HepG2 (cell line): ENCODE data around the gene RAB5B. TPM values are rescaled to one million over a fixed set of nuclear protein-coding genes. Genes with fewer than 3 reads are reported as not detected.

Experiments used
- ATAC-seq: fragments of 200-7000 bp; cut with Tn5 transposase; 3 replicates; pipeline ENCODE4 v1.9.1; 2020; ENCODE audit warnings: mild to moderate bottlenecking, moderate library complexity
- BruUV-seq: library from RNA; stranded (reverse); fragments of 400-500 nt; replicated peaks from 2 replicates; lab custom pipeline; 2021; lab: Mats Ljungman, UMichigan
- CTCF ChIA-PET: fragments of 300-600 bp; formaldehyde crosslinking; extraction: SDS; loops from one replicate; lab custom pipeline; 2021; ENCODE audit warnings: low total read pairs, inconsistent platforms, low intra/inter-chr PET ratio; lab: Yijun Ruan, JAX
- POLR2A ChIA-PET: fragments of 350-600 bp; sonication (Branson Sonifier 250); formaldehyde crosslinking; loops from one replicate; lab custom pipeline; 2020; ENCODE audit warnings: antibody characterized with exemption, inconsistent platforms; lab: Yijun Ruan, JAX
- DNase-seq: peaks from one replicate; pipeline ENCODE4 v3.0.0-alpha.2; 2015; ENCODE audit warnings: low spot score
- FAIRE-seq: peaks from 3 replicates; lab custom pipeline; 2011; peaks lifted over from hg19 to GRCh38; lab: Jason Lieb, UNC
- H2AFZ ChIP-seq: one replicate; pipeline ENCODE4 v1.6.1; 2011; ENCODE audit warnings: low read length, inconsistent platforms
- H3K27ac ChIP-seq: fragments of 300-600 bp; 3 replicates; pipeline ENCODE4 v1.8.0; 2011; ENCODE audit warnings: mixed run types, mild to moderate bottlenecking, mixed read lengths, low read length, inconsistent platforms; ENCODE audit not compliant: insufficient read depth; ENCODE audit errors: extremely low read length
- H3K27me3 ChIP-seq, 2 experiments: fragments of 200-600 bp in 1 of 2; 2 replicates in 1 of 2; 3 replicates in 1 of 2; pipeline versions ENCODE4 v1.6.0 to v1.8.0; 2011; ENCODE audit warnings: low read length in 2 of 2, mild to moderate bottlenecking in 2 of 2, moderate library complexity in 2 of 2, inconsistent platforms in 1 of 2; ENCODE audit not compliant: insufficient read depth in 2 of 2, control insufficient read depth in 1 of 2
- H3K36me3 ChIP-seq, 2 experiments: fragments of 200-600 bp in 1 of 2; replicated peaks in 1 of 2; 2 replicates in 1 of 2; 3 replicates in 1 of 2; pipeline versions ENCODE4 v1.5.1 to v1.8.0; 2011; ENCODE audit warnings: low read length in 2 of 2, inconsistent platforms in 1 of 2; ENCODE audit not compliant: insufficient read depth in 2 of 2, control insufficient read depth in 1 of 2
- H3K4me1 ChIP-seq: 2 replicates; pipeline ENCODE4 v1.5.1; 2012; ENCODE audit warnings: low read length, inconsistent platforms; ENCODE audit not compliant: insufficient read depth
- H3K4me2 ChIP-seq: 2 replicates; pipeline ENCODE4 v1.6.0; 2011; ENCODE audit warnings: low read depth, low read length, inconsistent platforms
- H3K4me3 ChIP-seq, 3 experiments: fragments of 200-600 bp in 1 of 3; sonication (generic), shearing (Covaris generic) in 1 of 3; replicated peaks in 1 of 3; 2 replicates each; pipeline ENCODE4 v1.5.1; 2011 to 2016; ENCODE audit warnings: low read length in 3 of 3, inconsistent platforms in 2 of 3, low read depth in 2 of 3, mild to moderate bottlenecking in 2 of 3, control low read depth in 1 of 3, mixed read lengths in 1 of 3; ENCODE audit not compliant: insufficient read depth in 1 of 3
- H3K79me2 ChIP-seq: one replicate; pipeline ENCODE4 v1.6.1; 2011; ENCODE audit warnings: low read length, inconsistent platforms; ENCODE audit not compliant: insufficient read depth
- H3K9ac ChIP-seq: 2 replicates; pipeline ENCODE4 v1.6.0; 2011; ENCODE audit warnings: mild to moderate bottlenecking, low read depth, low read length, inconsistent platforms; ENCODE audit not compliant: insufficient read depth
- H3K9me3 ChIP-seq: 2 replicates; pipeline ENCODE4 v1.5.1; 2012; ENCODE audit warnings: mild to moderate bottlenecking, low read length
- H4K20me1 ChIP-seq: 2 replicates; pipeline ENCODE4 v1.6.0; 2011; ENCODE audit warnings: inconsistent platforms, mild to moderate bottlenecking, low read length, moderate library complexity; ENCODE audit not compliant: insufficient read depth
- ATF2 ChIP-seq: sonication (generic); formaldehyde crosslinking; IDR thresholded peaks from 2 replicates; pipeline ENCODE4 v1.4.0; 2020; ENCODE audit warnings: missing genetic modification reagents
- BCL6 ChIP-seq: IDR thresholded peaks from 2 replicates; pipeline ENCODE4 v1.6.1; 2016; ENCODE audit warnings: missing genetic modification reagents, missing compliant biosample characterization
- CEBPB ChIP-seq: IDR thresholded peaks from 2 replicates; pipeline ENCODE4 v1.6.1; 2011; ENCODE audit warnings: low read depth, low read length, improper control_type of control experiment, borderline replicate concordance
- FOSL2 ChIP-seq: sonication (generic); formaldehyde crosslinking; IDR thresholded peaks from 2 replicates; pipeline ENCODE4 v1.4.0; 2020; ENCODE audit warnings: missing genetic modification reagents
- FOXJ3 ChIP-seq: sonication (generic); formaldehyde crosslinking; IDR thresholded peaks from 2 replicates; pipeline ENCODE4 v1.4.0; 2020; ENCODE audit warnings: missing genetic modification reagents, mild to moderate bottlenecking, borderline replicate concordance
- HHEX ChIP-seq: IDR thresholded peaks from 2 replicates; pipeline ENCODE4 v1.6.1; 2016; ENCODE audit warnings: control low read depth
- HOXA9 ChIP-seq: sonication (generic); formaldehyde crosslinking; IDR thresholded peaks from 2 replicates; pipeline ENCODE4 v1.8.1; 2022; ENCODE audit warnings: missing genetic modification reagents, mild to moderate bottlenecking, moderate library complexity, borderline replicate concordance
- NFATC3 ChIP-seq: sonication (generic); formaldehyde crosslinking; IDR thresholded peaks from 2 replicates; pipeline ENCODE4 v1.5.1; 2020; ENCODE audit warnings: mild to moderate bottlenecking, missing genetic modification reagents
- PHF20 ChIP-seq: sonication (generic); formaldehyde crosslinking; IDR thresholded peaks from 2 replicates; pipeline ENCODE4 v1.5.0; 2020; ENCODE audit warnings: mild to moderate bottlenecking, missing genetic modification reagents
- ZBTB34 ChIP-seq: sonication (generic); formaldehyde crosslinking; IDR thresholded peaks from 2 replicates; pipeline ENCODE4 v1.8.0; 2022; ENCODE audit warnings: mild to moderate bottlenecking, missing genetic modification reagents
- ZNF292 ChIP-seq: sonication (generic); formaldehyde crosslinking; IDR thresholded peaks from 2 replicates; pipeline ENCODE4 v1.8.1; 2022; ENCODE audit warnings: mild to moderate bottlenecking, low read depth, missing genetic modification reagents, borderline replicate concordance
- ZNF331 ChIP-seq: sonication (generic); formaldehyde crosslinking; IDR thresholded peaks from 2 replicates; pipeline ENCODE4 v1.4.0; 2020; ENCODE audit warnings: missing genetic modification reagents
- ZNF816 ChIP-seq: sonication (generic); formaldehyde crosslinking; IDR thresholded peaks from 2 replicates; pipeline ENCODE4 v1.8.0; 2022; ENCODE audit warnings: missing genetic modification reagents, mild to moderate bottlenecking, borderline replicate concordance
- WGBS: methylation state at CpG from one replicate; pipeline ENCODE4 v1.1.6; 2017; ENCODE audit warnings: low lambda C conversion rate; 5-methylcytosine and 5-hydroxymethylcytosine counted together
- in situ Hi-C: cut with HindIII; loops from 2 replicates; pipeline ENCODE4 v1.10.0; 2017; ENCODE audit warnings: low pct_unique_long_range_greater_than_20kb; ENCODE audit not compliant: extremely low pct_ligation_motif_present
- intact Hi-C: fragments of 100-400 bp; cut with micrococcal nuclease; formaldehyde crosslinking; loops from one replicate; pipeline ENCODE4 v1.10.0; 2022; ENCODE audit not compliant: unreplicated experiment
- polyA plus RNA-seq, 8 experiments: library from polyadenylated mRNA; depleted of rRNA in 3 of 8; stranded (reverse) in 7 of 8; unstranded in 1 of 8; fragments of >200 nt; fragmentation: Illumina TruSeq in 4 of 8; extraction: Trizol in 4 of 8; gene quantifications; 2 replicates each; pipeline versions ENCODE4 v1.2.1 to v1.2.3, GENCODE V29; 2011 to 2016; ENCODE audit warnings: low read depth in 4 of 8, missing spikeins in 1 of 8, mixed read lengths in 1 of 8; ENCODE audit not compliant: insufficient read depth in 1 of 8
- total RNA-seq, 5 experiments: library from RNA; depleted of rRNA; stranded (reverse); fragments of >200 nt; fragmentation: Illumina TruSeq; extraction: Trizol; gene quantifications; 2 replicates each; pipeline ENCODE4 v1.2.3, GENCODE V29; 2016; ENCODE audit warnings: low read depth in 1 of 5

The RAB5B gene
- total and polyA plus RNA-seq, 2 of the 13 experiments (the other 11 are each of a cell fraction or from before 2014, with no cell fraction given) = 26.0 to 68.3 TPM

- peak overlapping the region; percentile 29 for H3K27ac ChIP-seq
- intact Hi-C loops (loop anchor here (2.0 kb wide), 1 partner anchor 15 kb away; the partner anchor contains the start of gene SUOX), in situ Hi-C loops (no loop called here)
- peaks cover 89% of the 10 kb centered on the region for H3K4me1 ChIP-seq
- TF ChIP-seq FOXJ3 (CRISPR knock-in tag) (no peak), PHF20 (CRISPR knock-in tag) (no peak), FOSL2 (CRISPR knock-in tag) (peak; percentile 52), BCL6 (CRISPR knock-in tag) (peak; percentile 70), CEBPB (peak; percentile 32; the same call in 1 of the 2 replicates)
- H3K36me3 ChIP-seq = no peaks in the 10 kb centered on the region; a peak in 1 of 5 replicates
- no peak overlapping the region for H3K9ac ChIP-seq
- FAIRE-seq (peak; percentile 43), ATAC-seq (no peak), DNase-seq (no peak)
- H3K4me3 ChIP-seq = no peak overlapping the region
- no peaks in the 10 kb centered on the region; a peak in 1 of 5 replicates for H3K27me3 ChIP-seq
- no peaks in the 10 kb centered on the region for H3K79me2 ChIP-seq
- no TSS peak for BruUV-seq
- H3K4me2 ChIP-seq = no peak overlapping the region; the same call in 1 of the 2 replicates
- CTCF ChIA-PET = no interaction called here
- 73% methylated on average over 2 of the region's 2 CpGs for WGBS
- H3K9me3 ChIP-seq = no peaks in the 10 kb centered on the region
- H2AFZ ChIP-seq = no peak overlapping the region
- H4K20me1 ChIP-seq = no peaks in the 10 kb centered on the region
- POLR2A ChIA-PET = interaction anchor here (0.7 to 1.6 kb wide), 12 partner anchors 9 to 182 kb away, joined by 3 to 6 read pairs (median 3); partner anchors contain the start of genes ESYT1, IKZF4, PA2G4 and RAB5B
Measured at GRCh38 chr12:56011509-56012090, 37.7 kb downstream of the RAB5B start.

GRCh38 chr12:56013482-56013881 lies 39.6 kb downstream of the RAB5B start:
- WGBS = 61% methylated on average over 5 of the region's 5 CpGs
- peaks cover 78% of the 10 kb centered on the region for H3K4me1 ChIP-seq
- H3K9ac ChIP-seq = no peak overlapping the region
- FAIRE-seq (peak; percentile 59), DNase-seq (no peak), ATAC-seq (peak; percentile 18; the same call in 2 of the 3 replicates)
- no peaks in the 10 kb centered on the region; a peak in 1 of 5 replicates for H3K36me3 ChIP-seq
- POLR2A ChIA-PET = interaction anchor here (1.9 to 3.0 kb wide), 2 partner anchors 17 to 39 kb away, joined by 8 to 10 read pairs; partner anchors contain the start of genes RAB5B and SUOX
- in situ Hi-C loops (no loop called here), intact Hi-C loops (no loop called here)
- CTCF ChIA-PET = no interaction called here
- H3K79me2 ChIP-seq = no peaks in the 10 kb centered on the region
- no TSS peak for BruUV-seq
- H3K27me3 ChIP-seq = no peaks in the 10 kb centered on the region
- no peaks in the 10 kb centered on the region for H4K20me1 ChIP-seq
- no peaks in the 10 kb centered on the region for H3K9me3 ChIP-seq
- no peak overlapping the region for H3K4me3 ChIP-seq
- H3K27ac ChIP-seq = peak overlapping the region; percentile 68
- H2AFZ ChIP-seq = no peak overlapping the region
- peak overlapping the region; percentile 23; the same call in 1 of the 2 replicates for H3K4me2 ChIP-seq
- 0 out of 2 replicates have a peak, but pooled peaks have one; percentile 38 for TF ChIP-seq ZBTB34 (CRISPR knock-in tag)
- TF ChIP-seq ZNF331 (CRISPR knock-in tag) = peak; percentile 47; the same call in 1 of the 2 replicates
- no peak for TF ChIP-seq ZNF816 (CRISPR knock-in tag)
- no peak for TF ChIP-seq ATF2 (CRISPR knock-in tag)
- TF ChIP-seq HHEX (CRISPR knock-in tag) = no peak
- no peak for TF ChIP-seq HOXA9 (CRISPR knock-in tag)
- no peak for TF ChIP-seq NFATC3
- TF ChIP-seq ZNF292 (CRISPR knock-in tag) = 0 out of 2 replicates have a peak, but pooled peaks have one; percentile 31
